HG02571 (cell line): Measurements from ENCODE around the gene ZNF718.
"Not testable (repeated sequence)": the region's sequence is repeated elsewhere in the genome, so short reads cannot be mapped to it uniquely, and the experiment has no call there.

Experiments
- ATAC-seq: cut with Tn5 transposase; IDR thresholded peaks from one replicate; pipeline ENCODE4 v1.9.1; 2021; ENCODE audit warnings: mild to moderate bottlenecking, moderate library complexity; ENCODE audit not compliant: unreplicated experiment

ZNF718 gene

DNA sequence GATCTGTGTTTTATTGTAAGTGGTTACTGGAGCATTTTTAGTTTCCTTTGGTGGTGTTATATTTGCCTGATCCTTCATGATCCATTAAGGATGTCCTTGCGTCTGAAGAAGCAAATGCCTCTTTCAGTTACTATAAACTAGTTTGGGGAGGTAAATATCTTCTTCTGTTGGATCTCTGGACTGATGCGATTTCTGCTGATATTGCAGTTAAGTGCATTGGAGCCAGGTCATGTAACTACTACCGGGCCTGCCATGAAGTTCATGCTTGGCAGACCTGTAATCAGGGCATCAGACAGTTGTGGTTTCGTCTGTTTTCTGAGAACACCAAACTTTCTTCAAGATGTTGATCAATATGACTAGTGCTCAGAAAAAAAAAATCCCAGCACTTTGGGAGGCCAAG, 22.9 kb downstream of the ZNF718 start:
- ATAC-seq, result no peak

DNA sequence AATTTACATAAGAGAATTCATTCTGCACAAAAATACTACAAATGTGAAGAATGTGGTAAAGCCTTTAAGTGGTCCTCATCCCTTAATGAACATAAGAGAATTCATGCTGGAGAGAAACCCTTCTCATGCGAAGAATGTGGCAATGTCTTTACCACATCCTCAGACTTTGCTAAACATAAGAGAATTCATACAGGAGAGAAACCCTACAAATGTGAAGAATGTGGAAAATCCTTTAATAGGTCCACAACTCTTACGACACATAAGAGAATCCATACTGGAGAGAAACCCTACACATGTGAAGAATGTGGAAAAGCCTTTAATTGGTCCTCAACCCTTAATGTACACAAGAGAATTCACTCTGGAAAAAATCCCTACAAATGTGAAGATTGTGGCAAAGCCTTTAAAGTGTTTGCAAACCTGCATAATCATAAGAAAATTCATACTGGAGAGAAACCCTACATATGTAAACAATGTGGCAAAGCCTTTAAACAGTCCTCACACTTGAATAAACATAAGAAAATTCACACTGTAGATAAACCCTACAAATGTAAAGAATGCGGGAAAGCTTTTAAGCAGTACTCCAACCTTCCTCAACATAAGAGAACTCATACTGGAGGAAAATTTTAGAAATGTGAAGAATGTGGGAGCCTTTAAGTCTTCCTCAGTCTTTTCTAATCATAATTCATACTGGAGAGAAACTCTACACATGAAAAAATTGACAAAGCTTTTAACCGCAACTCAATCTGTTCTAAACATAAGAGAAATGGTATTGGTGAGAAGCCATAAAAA, 37.4 kb downstream of the ZNF718 start:
- no peak for ATAC-seq

DNA sequence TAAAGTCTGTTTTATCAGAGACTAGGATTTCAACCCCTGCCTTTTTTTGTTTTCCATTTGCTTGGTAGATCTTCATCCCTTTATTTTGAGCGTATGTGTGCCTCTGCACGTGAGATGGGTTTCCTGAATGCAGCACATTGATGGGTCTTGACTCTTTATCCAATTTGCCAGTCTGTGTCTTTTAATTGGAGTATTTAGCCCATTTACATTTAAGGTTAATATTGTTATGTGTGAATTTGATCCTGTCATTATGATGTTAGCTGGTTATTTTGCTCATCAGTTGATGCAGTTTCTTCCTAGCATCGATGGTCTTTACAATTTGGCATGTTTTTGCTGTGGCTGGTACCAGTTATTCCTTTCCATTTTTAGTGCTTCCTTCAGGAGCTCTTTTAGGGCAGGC, 45.3 kb downstream of the ZNF718 start:
- not testable (repeated sequence) for ATAC-seq

DNA sequence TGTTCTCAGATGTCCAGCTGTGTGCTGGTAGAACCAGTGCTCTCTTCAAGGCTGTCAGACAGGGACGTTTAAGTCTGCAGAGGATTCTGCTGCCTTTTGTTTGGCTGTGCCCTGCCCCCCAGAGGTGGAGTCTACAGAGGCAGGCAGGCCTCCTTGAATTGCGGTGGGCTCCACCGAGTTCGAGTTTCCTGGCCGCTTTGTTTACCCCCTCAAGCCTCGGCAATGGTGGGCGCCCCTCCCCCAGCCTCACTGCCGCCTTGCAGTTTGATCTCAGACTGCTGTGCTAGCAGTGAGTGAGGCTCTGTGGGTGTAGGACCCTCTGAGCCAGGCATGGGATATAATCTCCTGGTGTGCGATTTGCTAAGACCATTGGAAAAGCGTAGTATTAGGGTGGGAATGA, 47.0 kb downstream of the ZNF718 start:
- not testable (repeated sequence) for ATAC-seq

DNA sequence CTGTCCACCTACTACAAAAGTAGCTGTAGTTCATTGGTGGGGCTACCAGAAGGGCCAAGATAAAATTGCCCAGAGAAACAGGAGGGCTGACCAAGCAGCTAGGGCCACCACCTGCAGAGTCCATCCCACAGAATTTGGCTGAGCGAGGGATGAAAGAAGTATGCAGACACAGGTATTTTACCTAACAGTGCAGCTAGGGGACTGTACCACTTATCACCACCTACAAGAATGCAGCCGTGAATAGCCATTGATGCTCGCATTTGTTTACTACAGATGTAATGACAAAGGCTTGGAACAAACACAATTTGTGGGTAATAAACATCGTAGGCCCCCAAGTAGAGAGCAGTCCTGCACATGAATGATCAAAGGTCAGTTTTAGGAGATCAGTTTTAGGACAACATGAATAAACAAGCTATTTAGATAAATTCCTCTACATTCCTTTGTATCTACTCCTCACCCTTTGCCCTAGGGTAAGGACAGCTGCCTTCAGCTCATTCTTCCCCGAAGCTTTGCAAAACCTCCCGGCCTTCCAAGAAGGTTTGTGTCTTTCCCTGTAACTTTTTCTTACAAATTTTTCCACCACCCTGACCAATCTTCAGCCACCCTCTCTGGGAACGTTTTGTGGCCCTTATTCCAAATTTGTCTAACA, 49.5 kb downstream of the ZNF718 start:
- ATAC-seq, result no peak

DNA sequence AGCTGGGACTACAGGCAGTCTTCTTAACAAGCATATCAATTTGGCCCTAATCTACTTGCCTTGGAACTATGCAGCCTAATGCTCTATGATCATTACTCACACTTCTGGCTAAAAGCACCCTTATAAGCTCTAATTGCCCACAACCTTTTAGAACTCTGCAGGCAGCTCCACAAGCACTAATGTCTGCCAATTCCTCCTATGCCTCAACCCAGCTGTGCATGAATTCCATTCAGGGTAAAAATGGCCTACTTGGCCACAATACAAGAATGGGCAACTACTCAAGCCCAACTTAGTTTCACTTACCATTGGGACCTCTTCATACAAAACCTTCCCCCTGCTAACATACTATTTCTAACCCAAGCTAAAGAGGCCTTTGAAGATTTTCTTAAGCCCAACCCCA, 51.7 kb downstream of the ZNF718 start:
- no peak for ATAC-seq

DNA sequence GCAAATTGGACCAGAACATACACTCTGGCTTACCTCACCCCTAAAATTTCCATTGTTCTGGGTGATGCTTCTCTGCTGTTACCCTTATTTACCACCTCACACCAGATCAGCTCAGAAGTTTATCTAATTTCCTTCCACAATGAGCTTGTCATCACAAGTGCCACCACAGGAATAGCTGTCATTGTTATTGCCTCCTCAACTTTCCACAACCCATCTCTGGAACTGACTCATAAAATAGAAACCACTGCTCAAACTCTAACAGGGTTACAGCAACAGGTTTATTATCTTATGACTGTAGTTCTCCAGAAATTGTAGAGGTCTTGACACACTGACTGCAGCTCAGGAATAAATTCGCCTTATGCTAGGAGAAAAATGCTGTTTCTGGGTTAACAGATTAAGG, 52.7 kb downstream of the ZNF718 start:
- ATAC-seq, result no peak

DNA sequence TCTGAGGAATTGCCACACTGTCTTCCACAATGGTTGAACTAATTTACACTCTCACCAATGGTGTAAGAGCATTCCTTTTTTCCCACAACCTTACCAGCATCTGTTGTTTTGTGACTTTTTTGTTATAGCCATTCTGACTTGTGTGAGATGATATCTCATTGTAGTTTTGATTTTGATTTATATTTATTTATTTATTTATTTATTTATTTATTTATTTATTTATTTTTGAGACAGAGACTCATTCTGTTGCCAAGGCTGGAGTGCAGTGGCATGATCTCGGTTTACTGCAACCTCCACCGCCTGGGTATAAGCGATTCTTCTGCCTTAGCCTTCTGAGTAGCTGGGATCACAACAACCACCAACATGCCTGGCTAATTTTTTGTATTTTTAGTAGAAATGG, 57.9 kb downstream of the ZNF718 start:
- not testable (repeated sequence) for ATAC-seq

DNA sequence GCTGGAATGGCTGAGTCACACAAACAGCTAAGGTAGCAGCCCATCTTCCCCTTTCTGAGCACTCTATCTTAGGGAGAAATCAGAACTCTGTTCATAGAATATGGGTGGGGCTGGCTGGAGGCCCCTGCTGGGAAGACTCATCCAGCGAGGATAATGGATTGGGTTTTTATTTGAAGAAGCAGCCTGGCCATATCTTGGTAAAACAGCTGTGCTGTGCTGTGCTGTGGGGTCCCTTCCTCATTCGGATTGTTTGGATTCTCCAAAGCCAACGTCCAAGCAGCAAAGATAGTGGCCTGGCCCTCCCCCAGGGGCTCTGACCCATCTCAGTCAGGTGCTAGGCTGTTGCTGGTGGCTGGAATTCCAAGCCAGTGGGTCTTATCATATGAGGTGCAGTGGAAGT, 63.8 kb downstream of the ZNF718 start:
- no peak for ATAC-seq

DNA sequence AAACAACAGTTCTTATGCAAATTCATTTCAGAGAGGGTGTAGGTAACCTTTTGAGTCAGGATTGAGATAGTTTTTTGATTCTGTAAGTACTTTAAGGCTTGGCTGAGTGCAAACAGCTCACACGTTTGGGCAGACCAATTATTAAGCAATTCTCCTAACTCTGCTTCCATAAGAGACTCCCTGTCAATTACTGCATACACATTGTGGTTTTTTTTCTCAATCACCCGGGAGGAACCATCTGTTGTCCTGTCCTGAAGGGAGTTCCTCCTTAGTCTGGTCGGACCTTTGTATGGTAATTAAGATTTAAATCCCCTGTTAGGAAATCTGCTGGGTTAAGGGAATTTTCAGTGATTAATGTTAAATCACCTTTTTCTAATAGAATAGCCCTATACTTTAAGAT, 70.9 kb downstream of the ZNF718 start:
- not testable (repeated sequence) for ATAC-seq

DNA sequence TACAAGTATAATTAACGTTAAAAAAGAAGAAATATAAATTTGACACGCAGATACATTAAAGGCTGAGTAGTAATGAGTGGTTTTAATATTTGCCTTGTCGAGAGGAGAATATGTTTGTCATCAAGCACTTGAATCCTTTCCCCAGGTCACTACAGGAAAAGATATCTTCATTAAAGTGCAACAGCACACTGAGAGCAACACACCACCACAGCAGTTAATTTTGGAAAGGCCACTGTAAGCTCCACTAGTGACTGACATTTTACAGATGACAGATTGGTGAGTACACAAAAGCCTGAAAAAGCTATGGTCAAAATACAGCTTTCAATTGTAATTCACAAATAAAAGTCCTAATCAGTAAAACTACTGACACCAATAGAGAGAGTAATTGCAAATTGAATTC, 76.6 kb downstream of the ZNF718 start:
- ATAC-seq, result no peak

DNA sequence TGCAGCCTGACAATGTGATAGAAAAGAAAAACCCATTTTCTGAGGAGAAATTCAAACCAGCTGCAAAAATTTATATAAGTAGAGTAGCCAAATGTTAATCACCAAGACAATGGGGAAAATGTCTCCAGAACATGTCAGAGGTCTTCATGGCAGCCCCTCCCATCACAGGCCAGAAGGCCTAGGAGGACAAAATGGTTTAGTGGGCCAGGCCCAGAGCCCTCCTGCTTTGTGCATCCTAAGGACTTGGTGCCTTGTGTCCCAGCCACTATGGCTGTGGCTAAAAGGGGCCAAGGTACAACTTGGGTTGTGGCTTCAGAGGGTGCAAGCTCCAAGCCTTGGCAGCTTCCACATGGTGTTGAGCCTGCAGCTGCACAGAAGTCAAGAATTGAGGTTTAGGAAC, 78.5 kb downstream of the ZNF718 start:
- not testable (repeated sequence) for ATAC-seq

DNA sequence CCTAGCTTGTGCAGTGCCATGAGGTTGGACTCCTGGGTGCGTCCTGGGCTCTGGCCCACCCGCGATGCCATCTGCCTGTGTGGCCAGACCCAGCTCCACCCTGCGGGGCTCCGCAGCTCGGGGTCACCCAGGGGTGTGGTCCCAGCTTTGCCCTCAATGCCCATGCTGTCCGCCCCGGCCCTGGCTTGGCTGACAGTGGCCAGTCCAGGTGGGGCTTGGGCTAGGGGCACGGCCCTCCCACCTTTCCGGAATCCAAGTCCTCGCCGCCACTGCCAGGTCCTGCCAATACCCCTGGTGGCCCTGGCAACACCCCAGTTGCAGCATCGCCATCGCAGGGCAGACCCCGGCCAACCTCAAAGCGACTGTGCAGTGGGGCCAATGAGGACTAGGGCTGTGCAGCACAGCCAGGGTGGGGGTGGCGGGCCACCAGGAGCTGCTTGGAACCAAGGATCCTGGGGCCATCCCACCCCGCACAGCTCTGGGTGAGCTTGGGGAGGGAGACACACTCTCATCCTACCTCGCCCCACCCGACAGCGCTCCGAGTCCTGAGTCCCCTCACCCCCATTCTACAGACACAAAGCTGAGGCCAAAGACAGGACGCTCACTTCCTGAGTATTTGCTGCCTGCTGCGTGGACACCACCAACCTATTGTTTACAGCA, 80.9 kb downstream of the ZNF718 start:
- no peak for ATAC-seq

DNA sequence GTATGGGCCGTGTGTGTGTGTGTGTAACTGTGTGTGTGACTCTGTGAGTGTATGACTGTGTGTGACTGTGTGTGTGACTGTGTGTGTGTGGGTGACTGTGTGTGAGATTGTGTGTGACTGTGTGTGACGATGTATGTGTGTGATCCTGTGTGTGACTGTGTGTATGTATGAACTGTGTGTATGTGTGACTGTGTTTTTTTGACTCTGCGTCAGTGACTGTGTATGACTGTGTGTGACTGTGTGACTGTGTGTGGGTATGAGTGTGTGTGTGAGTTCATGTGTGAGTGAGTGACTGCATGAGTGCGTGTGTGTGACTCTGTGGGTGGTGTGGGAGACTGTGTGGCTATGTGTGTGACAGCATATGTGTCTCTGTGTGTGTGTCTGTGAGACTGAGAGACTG, 81.8 kb downstream of the ZNF718 start:
- no peak for ATAC-seq

DNA sequence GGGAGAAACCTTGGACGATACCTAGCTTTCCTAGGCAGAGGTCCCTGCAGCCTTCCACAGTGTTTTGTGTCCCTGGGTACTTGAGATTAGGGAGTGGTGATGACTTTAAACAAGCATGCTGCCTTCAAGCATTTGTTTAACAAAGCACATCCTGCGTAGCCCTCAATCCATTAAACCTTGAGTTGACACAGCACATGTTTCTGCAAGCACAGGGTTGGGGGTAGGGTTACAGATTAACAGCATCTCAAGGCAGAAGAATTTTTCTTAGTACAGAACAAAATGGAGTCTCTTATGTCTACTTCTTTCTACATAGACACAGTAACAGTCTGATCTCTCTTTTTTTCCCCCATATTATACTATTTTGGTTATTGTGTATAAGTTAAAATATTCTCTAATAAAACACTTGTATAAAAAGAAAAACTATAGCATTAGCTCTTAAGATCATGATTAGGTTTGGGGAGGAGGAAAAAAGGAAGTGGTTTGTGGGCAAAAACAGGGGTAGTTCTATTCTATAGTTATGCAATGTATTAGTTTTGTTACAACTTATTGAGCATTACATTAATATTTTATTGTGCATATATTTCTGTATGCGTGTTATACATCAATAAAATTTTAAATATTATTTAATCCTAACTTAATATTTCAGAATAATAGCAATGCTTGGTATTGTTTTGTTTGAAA, 84.3 kb downstream of the ZNF718 start:
- not testable (repeated sequence) for ATAC-seq

DNA sequence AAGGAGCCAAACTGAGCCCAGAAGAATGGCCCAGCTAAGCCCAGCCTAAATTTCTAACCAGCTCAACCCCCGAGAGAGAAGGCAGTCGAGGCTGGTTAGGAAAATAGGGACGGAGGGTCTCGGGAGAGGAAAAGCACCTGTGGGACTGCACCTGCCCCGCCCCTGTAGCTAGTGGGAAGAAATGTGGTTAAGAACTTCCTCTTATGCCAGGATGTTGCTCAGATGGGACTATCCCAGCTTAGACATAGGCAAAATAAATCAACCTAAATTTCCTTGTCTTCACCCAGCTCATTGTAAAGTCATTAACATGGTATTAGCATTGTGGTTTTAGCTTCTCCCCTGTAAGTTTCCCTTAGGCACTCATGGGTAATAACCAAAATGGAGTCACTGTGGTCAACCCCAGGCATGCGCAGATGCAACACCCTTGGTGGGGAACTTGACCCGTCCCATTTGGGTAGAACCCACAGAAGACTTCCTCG, 86.8 kb downstream of the ZNF718 start:
- ATAC-seq, result no peak

DNA sequence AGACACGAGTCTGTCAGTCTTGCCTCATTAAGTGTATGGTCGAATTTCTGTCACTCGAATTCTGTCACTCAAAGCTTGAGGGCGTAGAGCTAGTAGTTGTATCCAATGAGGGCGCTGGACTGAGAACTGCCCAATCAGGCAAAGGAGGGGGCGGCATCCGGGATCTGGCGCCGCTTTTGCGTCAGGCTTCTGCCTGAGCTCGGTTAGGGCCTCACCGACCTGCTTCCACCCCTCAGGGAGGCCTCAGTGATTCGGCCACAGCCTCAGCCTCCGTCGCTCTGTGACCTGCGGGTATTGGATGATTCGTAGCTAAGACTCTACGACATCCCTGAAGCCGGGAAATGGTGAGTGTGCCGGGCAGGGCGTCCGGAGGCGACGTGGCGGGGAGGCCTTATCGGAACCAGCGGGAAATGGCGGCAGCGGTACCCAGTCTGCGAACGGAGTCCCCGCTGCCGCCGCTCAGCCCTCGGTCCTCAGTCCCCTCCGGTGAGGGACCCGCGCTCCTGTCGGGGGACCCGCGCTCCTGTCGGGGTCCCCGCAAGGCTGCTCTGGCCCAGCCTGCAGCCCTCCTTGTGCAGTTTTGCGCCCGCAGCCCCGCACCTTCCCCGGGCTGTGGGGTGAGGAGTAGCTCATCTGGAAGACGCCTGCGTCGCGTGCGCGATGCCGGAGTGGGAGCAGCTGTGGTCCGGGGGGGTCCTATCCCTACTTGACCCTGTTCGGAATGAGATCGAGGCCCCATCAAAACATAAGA, 88.3 kb downstream of the ZNF718 start:
- ATAC-seq, result peak; percentile 83

DNA sequence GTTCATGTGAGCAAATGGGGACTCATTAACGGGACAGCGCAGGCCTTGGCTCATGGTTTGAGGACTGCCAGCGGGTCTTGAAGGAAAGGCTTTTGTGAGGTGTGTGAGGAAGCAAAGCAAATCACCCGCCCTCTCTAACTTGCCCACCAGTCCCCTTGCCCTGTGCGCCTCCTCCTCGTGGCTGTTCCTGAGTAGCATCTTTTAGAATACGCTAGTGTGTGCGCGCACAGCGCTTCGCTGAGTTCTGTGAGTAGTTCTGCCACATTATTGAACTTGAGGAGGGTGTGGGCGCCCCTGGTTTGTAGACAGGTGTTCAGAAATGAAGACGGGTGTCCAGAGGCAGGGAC, 88.9 kb downstream of the ZNF718 start:
- ATAC-seq, result not testable (repeated sequence)
